Memory B cell (primary cell): Measurements from ENCODE around the gene MMP11.

Experiments
- ATAC-seq: fragments of 150-1000 bp; cut with Tn5 transposase; 2 replicates; pipeline ENCODE4 v1.10.0; 2021; ENCODE audit warnings: low read depth, mild to moderate bottlenecking, moderate library complexity
- DNase-seq, 2 donors: peaks; one replicate each; pipeline ENCODE4 v3.0.0; 2022; ENCODE audit warnings: low spot score in 2 of 2
- H3K27ac Mint-ChIP-seq: one replicate; pipeline ENCODE4 v1.8.0; 2022; ENCODE audit warnings: mild to moderate bottlenecking, moderate library complexity, mixed read lengths
- H3K27me3 Mint-ChIP-seq: one replicate; pipeline ENCODE4 v1.8.0; 2022; ENCODE audit warnings: mixed read lengths
- H3K36me3 Mint-ChIP-seq: one replicate; pipeline ENCODE4 v1.8.0; 2022; ENCODE audit warnings: mild to moderate bottlenecking, mixed read lengths
- H3K4me1 Mint-ChIP-seq: one replicate; pipeline ENCODE4 v1.8.0; 2022; ENCODE audit warnings: mixed read lengths
- H3K4me3 Mint-ChIP-seq: one replicate; pipeline ENCODE4 v1.8.0; 2022; ENCODE audit warnings: mild to moderate bottlenecking, moderate library complexity, mixed read lengths
- H3K9me3 Mint-ChIP-seq: one replicate; pipeline ENCODE4 v1.8.0; 2022; ENCODE audit warnings: mixed read lengths

MMP11 gene

DNA sequence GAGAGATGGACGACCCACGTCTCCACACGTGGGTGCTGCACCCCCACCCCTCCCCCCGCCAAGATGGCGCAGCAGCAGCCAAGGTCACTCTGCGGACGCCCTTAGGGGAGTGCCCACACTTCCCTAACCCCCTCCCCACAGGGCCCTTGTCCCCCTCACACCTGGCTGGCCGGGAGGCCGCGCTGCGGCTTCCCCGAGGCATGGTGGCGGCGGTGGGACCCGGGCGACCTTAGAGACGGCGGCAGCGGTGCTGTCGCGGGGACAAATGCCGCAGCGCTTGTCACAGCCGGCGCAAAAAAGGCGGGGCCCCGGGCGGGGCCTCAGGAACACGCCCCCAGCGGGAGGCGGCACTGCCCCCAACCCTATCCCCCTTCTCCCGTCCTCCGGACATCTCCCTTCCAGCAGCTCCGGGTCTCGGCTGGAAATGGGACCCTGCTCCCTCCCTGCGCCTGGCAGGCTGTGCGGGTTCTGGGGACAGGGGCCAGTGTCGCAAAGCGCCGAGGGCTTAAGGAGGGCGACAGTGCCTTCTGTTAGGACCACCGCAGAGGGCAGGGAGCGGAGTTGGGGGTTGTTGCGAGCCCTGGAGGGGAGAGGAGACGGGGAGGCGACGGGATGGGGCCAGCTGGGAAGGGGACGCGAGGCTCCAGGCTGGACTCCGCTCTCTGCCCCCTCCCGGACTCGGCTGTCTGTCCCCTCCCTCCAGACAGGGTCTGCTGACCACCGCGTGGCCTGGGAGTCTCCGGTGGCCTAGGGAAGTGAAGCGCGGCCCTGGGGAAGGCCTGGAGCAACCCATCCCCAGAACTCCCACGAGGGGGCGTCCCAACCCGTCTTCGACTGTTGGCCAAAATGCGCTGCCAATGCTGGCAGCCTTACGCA lies 4.7 kb upstream of the MMP11 start, which contains the start of gene CHCHD10:
CHCHD10 (minus strand) TSS at position 300 of the 876 bp plus-strand sequence; CDS start at position 202, 98 bp downstream.
- H3K27me3 Mint-ChIP-seq = no peaks in the 10 kb centered on the region
- no peaks in the 10 kb centered on the region for H3K9me3 Mint-ChIP-seq
- peak within 1 kb of the TSS; percentile 88 for H3K4me3 Mint-ChIP-seq
- peaks cover 43% of the 10 kb centered on the region for H3K4me1 Mint-ChIP-seq
- ATAC-seq (peak; percentile 71), DNase-seq (peak; percentile 72 to 84)
- peak within 1 kb of the TSS; percentile 75 for H3K27ac Mint-ChIP-seq
- H3K36me3 Mint-ChIP-seq = no peaks in the 10 kb centered on the region

GRCh38 chr22:23769321-23769965 lies 3.2 kb upstream of the MMP11 start:
- Mint-ChIP-seq H3K27ac (no peak overlapping the region), H3K9me3 (no peaks in the 10 kb centered on the region), H3K27me3 (no peaks in the 10 kb centered on the region), H3K4me1 (peaks cover 37% of the 10 kb centered on the region), H3K36me3 (no peaks in the 10 kb centered on the region), H3K4me3 (peak overlapping the region; percentile 38)
- ATAC-seq (no peak), DNase-seq (no peak)

DNA sequence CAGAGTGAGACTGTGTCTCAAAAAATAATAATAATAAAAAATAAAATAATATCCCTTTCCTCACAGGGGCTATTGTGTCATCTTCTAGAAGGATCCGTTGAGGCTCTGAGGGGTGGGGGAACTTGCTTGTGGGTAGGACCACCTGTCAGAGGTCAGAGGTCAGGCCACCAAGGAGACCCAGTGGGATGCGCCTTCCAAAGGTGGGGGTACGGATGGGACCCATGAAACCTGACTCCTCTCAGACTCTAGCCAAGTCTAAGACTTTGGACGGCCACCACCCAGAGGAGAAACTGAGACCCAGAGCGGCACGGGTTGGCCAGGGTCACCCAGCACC lies 367 bp upstream of the MMP11 start:
- Mint-ChIP-seq H3K36me3 (no peaks in the 10 kb centered on the region), H3K4me1 (peaks cover 29% of the 10 kb centered on the region), H3K4me3 (peak overlapping the region; percentile 79), H3K27ac (no peak overlapping the region), H3K27me3 (no peaks in the 10 kb centered on the region), H3K9me3 (no peaks in the 10 kb centered on the region)
- ATAC-seq (no peak), DNase-seq (no peak)

GRCh38 chr22:23773483-23774113 lies 949 bp downstream of the MMP11 start:
- peak overlapping the region; percentile 67 for H3K4me3 Mint-ChIP-seq
- H3K27me3 Mint-ChIP-seq = no peaks in the 10 kb centered on the region
- no peak for DNase-seq
- H3K36me3 Mint-ChIP-seq = no peaks in the 10 kb centered on the region
- no peaks in the 10 kb centered on the region for H3K9me3 Mint-ChIP-seq
- H3K4me1 Mint-ChIP-seq = peaks cover 26% of the 10 kb centered on the region
- no peak for ATAC-seq
- no peak overlapping the region for H3K27ac Mint-ChIP-seq

GRCh38 chr22:23774114-23774921 lies 1.7 kb downstream of the MMP11 start:
- H3K27ac Mint-ChIP-seq = no peak overlapping the region
- no peaks in the 10 kb centered on the region for H3K9me3 Mint-ChIP-seq
- H3K4me1 Mint-ChIP-seq = peaks cover 23% of the 10 kb centered on the region
- H3K27me3 Mint-ChIP-seq = no peaks in the 10 kb centered on the region
- no peak for DNase-seq
- H3K4me3 Mint-ChIP-seq = no peak overlapping the region
- no peaks in the 10 kb centered on the region for H3K36me3 Mint-ChIP-seq
- no peak for ATAC-seq

GRCh38 chr22:23774922-23775436 lies 2.3 kb downstream of the MMP11 start:
- Mint-ChIP-seq H3K27me3 (no peaks in the 10 kb centered on the region), H3K9me3 (no peaks in the 10 kb centered on the region), H3K36me3 (peaks cover 3% of the 10 kb centered on the region), H3K4me3 (no peak overlapping the region), H3K27ac (no peak overlapping the region), H3K4me1 (peaks cover 20% of the 10 kb centered on the region)
- DNase-seq (no peak), ATAC-seq (no peak)

GRCh38 chr22:23775779-23776375 lies 3.2 kb downstream of the MMP11 start:
- H3K4me3 Mint-ChIP-seq = no peak overlapping the region
- no peaks in the 10 kb centered on the region for H3K27me3 Mint-ChIP-seq
- H3K4me1 Mint-ChIP-seq = peaks cover 20% of the 10 kb centered on the region
- DNase-seq = no peak
- H3K9me3 Mint-ChIP-seq = no peaks in the 10 kb centered on the region
- H3K27ac Mint-ChIP-seq = peak overlapping the region; percentile 31
- no peak for ATAC-seq
- peaks cover 3% of the 10 kb centered on the region for H3K36me3 Mint-ChIP-seq

GRCh38 chr22:23777776-23778576 lies 5.3 kb downstream of the MMP11 start:
- Mint-ChIP-seq H3K27me3 (no peaks in the 10 kb centered on the region), H3K27ac (no peak overlapping the region), H3K9me3 (no peaks in the 10 kb centered on the region), H3K4me1 (peaks cover 11% of the 10 kb centered on the region), H3K36me3 (peaks cover 5% of the 10 kb centered on the region), H3K4me3 (no peak overlapping the region)
- no peak for ATAC-seq
- no peak for DNase-seq

GRCh38 chr22:23778577-23778900 lies 5.9 kb downstream of the MMP11 start:
- no peak overlapping the region for H3K4me3 Mint-ChIP-seq
- DNase-seq (no peak), ATAC-seq (no peak)
- no peaks in the 10 kb centered on the region for H3K9me3 Mint-ChIP-seq
- peaks cover 5% of the 10 kb centered on the region for H3K4me1 Mint-ChIP-seq
- no peaks in the 10 kb centered on the region for H3K27me3 Mint-ChIP-seq
- no peak overlapping the region for H3K27ac Mint-ChIP-seq
- peaks cover 5% of the 10 kb centered on the region for H3K36me3 Mint-ChIP-seq

- Mint-ChIP-seq H3K36me3 (peaks cover 5% of the 10 kb centered on the region), H3K4me1 (peaks cover 5% of the 10 kb centered on the region), H3K27ac (no peak overlapping the region), H3K27me3 (no peaks in the 10 kb centered on the region), H3K9me3 (no peaks in the 10 kb centered on the region), H3K4me3 (no peak overlapping the region)
- ATAC-seq (no peak), DNase-seq (no peak)
These were observed 6.4 kb downstream of the MMP11 start for GRCh38 chr22:23779083-23779482.

GRCh38 chr22:23779731-23780130 lies 7.1 kb downstream of the MMP11 start:
- Mint-ChIP-seq H3K9me3 (no peaks in the 10 kb centered on the region), H3K4me3 (no peak overlapping the region), H3K27me3 (no peaks in the 10 kb centered on the region), H3K4me1 (peaks cover 7% of the 10 kb centered on the region), H3K36me3 (peaks cover 5% of the 10 kb centered on the region), H3K27ac (no peak overlapping the region)
- DNase-seq (no peak), ATAC-seq (no peak)

- no peaks in the 10 kb centered on the region for H3K27me3 Mint-ChIP-seq
- H3K9me3 Mint-ChIP-seq = no peaks in the 10 kb centered on the region
- H3K27ac Mint-ChIP-seq = no peak overlapping the region
- DNase-seq (no peak), ATAC-seq (no peak)
- peaks cover 5% of the 10 kb centered on the region for H3K36me3 Mint-ChIP-seq
- H3K4me1 Mint-ChIP-seq = peaks cover 7% of the 10 kb centered on the region
- no peak overlapping the region for H3K4me3 Mint-ChIP-seq
These were observed 7.6 kb downstream of the MMP11 start for GRCh38 chr22:23780146-23780748.
